ENCODE results near the gene TAGLN3.

DNA sequence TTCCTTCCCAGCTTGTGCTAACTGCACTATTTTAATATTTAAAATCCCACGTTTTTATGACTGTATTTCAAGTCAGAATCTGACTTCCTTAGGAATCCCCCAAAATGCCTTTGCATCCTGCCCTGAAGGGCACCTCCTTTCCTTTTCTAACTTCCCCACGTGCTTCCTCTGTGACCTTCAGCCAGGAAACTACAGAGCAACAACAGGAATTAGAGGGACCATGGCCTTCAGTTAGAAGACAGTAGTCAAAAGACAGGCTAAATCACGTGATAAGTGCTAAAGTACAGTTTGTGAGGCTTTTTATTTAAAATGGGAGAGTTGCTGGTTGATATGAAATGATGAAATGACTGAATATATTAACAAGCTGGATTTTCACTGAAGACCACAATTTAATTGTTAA is 31.7 kb upstream of the TAGLN3 start:
- TF ChIP-seq SMC3 (IDR thresholded peaks at IDR 0.05; ENCODE audit: low read length): no peak
- no peak for TF ChIP-seq YY1 (IDR thresholded peaks at IDR 0.05; ENCODE audit: insufficient read depth, insufficient replicate concordance, low read depth, low read length)
- TF ChIP-seq, protein P1, sequence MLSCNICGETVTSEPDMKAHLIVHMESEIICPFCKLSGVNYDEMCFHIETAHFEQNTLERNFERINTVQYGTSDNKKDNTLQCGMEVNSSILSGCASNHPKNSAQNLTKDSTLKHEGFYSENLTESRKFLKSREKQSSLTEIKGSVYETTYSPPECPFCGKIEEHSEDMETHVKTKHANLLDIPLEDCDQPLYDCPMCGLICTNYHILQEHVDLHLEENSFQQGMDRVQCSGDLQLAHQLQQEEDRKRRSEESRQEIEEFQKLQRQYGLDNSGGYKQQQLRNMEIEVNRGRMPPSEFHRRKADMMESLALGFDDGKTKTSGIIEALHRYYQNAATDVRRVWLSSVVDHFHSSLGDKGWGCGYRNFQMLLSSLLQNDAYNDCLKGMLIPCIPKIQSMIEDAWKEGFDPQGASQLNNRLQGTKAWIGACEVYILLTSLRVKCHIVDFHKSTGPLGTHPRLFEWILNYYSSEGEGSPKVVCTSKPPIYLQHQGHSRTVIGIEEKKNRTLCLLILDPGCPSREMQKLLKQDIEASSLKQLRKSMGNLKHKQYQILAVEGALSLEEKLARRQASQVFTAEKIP (CRISPR knock-in tag; IDR thresholded peaks at IDR 0.05; ENCODE audit: borderline replicate concordance): no peak
- TF ChIP-seq, protein P2, sequence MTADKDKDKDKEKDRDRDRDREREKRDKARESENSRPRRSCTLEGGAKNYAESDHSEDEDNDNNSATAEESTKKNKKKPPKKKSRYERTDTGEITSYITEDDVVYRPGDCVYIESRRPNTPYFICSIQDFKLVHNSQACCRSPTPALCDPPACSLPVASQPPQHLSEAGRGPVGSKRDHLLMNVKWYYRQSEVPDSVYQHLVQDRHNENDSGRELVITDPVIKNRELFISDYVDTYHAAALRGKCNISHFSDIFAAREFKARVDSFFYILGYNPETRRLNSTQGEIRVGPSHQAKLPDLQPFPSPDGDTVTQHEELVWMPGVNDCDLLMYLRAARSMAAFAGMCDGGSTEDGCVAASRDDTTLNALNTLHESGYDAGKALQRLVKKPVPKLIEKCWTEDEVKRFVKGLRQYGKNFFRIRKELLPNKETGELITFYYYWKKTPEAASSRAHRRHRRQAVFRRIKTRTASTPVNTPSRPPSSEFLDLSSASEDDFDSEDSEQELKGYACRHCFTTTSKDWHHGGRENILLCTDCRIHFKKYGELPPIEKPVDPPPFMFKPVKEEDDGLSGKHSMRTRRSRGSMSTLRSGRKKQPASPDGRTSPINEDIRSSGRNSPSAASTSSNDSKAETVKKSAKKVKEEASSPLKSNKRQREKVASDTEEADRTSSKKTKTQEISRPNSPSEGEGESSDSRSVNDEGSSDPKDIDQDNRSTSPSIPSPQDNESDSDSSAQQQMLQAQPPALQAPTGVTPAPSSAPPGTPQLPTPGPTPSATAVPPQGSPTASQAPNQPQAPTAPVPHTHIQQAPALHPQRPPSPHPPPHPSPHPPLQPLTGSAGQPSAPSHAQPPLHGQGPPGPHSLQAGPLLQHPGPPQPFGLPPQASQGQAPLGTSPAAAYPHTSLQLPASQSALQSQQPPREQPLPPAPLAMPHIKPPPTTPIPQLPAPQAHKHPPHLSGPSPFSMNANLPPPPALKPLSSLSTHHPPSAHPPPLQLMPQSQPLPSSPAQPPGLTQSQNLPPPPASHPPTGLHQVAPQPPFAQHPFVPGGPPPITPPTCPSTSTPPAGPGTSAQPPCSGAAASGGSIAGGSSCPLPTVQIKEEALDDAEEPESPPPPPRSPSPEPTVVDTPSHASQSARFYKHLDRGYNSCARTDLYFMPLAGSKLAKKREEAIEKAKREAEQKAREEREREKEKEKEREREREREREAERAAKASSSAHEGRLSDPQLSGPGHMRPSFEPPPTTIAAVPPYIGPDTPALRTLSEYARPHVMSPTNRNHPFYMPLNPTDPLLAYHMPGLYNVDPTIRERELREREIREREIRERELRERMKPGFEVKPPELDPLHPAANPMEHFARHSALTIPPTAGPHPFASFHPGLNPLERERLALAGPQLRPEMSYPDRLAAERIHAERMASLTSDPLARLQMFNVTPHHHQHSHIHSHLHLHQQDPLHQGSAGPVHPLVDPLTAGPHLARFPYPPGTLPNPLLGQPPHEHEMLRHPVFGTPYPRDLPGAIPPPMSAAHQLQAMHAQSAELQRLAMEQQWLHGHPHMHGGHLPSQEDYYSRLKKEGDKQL (CRISPR knock-in tag; IDR thresholded peaks at IDR 0.05; ENCODE audit: low read depth): no peak
- no peak for TF ChIP-seq POLR2A (IDR thresholded peaks at IDR 0.05; ENCODE audit: insufficient read depth in 1 of 2, low read depth in 2 of 2, low read length in 2 of 2)
- TF ChIP-seq POLR2AphosphoS5 (IDR thresholded peaks at IDR 0.05; ENCODE audit: low read depth, low read length): no peak
- TF ChIP-seq, protein P3, sequence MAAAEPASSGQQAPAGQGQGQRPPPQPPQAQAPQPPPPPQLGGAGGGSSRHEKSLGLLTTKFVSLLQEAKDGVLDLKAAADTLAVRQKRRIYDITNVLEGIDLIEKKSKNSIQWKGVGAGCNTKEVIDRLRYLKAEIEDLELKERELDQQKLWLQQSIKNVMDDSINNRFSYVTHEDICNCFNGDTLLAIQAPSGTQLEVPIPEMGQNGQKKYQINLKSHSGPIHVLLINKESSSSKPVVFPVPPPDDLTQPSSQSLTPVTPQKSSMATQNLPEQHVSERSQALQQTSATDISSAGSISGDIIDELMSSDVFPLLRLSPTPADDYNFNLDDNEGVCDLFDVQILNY (CRISPR knock-in tag; conservative IDR thresholded peaks at IDR 0.05): no peak
- TF ChIP-seq NR2F6 (IDR thresholded peaks at IDR 0.05): no peak
- TF ChIP-seq NR2F6 (CRISPR knock-in tag; IDR thresholded peaks at IDR 0.05): no peak
